H1 (cell line): ENCODE data around the gene FTSJ3. TPM values are rescaled to one million over a fixed set of nuclear protein-coding genes. Genes with fewer than 3 reads are reported as not detected.

Experiments
- EZH2 ChIP-seq: fragments of 200-600 bp; sonication (generic); IDR thresholded peaks from 2 replicates; pipeline ENCODE4 v1.7.1; 2012; ENCODE audit warnings: low read depth, mild to moderate bottlenecking, moderate library complexity, low read length, inconsistent platforms; ENCODE audit not compliant: severe bottlenecking
- JUN ChIP-seq: IDR thresholded peaks from 2 replicates; pipeline ENCODE4 v1.6.1; 2011; ENCODE audit warnings: low read depth, mild to moderate bottlenecking, improper control_type of control experiment, low read length
- NRF1 ChIP-seq: IDR thresholded peaks from 2 replicates; pipeline ENCODE4 v1.6.1; 2011; ENCODE audit warnings: mild to moderate bottlenecking, low read depth, low read length, improper control_type of control experiment
- polyA plus RNA-seq, 7 experiments: library from polyadenylated mRNA; depleted of rRNA in 3 of 7; stranded (reverse) in 5 of 7; unstranded in 2 of 7; fragments of >200 nt in 5 of 7; fragments of 200-250 nt in 2 of 7; gene quantifications; 1 replicate in 5 of 7; 2 replicates in 1 of 7; 4 replicates in 1 of 7; pipeline versions ENCODE4 v1.2.1 to v1.2.3, GENCODE V29; 2011 to 2013; ENCODE audit warnings: missing spikeins in 2 of 7, mixed read lengths in 2 of 7
- total RNA-seq: library from RNA; stranded (reverse); fragmentation: NEBNext Ultra II Directional; extraction: Animal tissue kit (Norgen Biotek cat#: 25700); gene quantifications from 2 replicates; pipeline ENCODE4 v1.2.1, GENCODE V29; 2021
- TF ChIP-seq, protein P1 (sequence below): fragments of 300-600 bp; sonication (generic); IDR thresholded peaks from 2 replicates; pipeline ENCODE4 v1.7.1; 2012; ENCODE audit warnings: low read length, moderate library complexity, mild to moderate bottlenecking, inconsistent platforms; ENCODE audit not compliant: insufficient replicate concordance

The FTSJ3 gene
- total and polyA plus RNA-seq, 2 of the 8 experiments (the other 6 are each of a cell fraction or from before 2014, with no cell fraction given) = 42.7 to 77.2 TPM

DNA sequence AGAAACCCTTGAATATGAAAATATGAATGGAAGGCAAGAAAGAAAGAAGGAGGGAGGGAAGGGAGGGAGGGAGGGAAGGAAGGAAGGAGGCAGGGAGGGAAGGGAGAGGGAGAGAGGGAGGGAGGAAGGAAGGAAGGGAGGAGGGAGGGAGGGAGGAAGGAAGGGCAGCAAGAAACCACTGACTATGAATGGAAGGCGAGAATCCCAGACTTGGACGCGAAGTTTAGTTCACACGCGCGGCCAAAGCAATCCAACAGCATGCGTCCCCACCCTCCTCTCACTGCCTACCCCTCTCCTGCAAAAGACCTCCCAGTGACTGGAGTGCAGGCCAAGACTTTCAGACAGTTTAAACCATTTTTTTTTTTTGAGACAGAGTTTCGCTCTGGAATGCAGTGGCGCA, 22.9 kb upstream of the FTSJ3 start (continued):
- TF ChIP-seq, protein P1, sequence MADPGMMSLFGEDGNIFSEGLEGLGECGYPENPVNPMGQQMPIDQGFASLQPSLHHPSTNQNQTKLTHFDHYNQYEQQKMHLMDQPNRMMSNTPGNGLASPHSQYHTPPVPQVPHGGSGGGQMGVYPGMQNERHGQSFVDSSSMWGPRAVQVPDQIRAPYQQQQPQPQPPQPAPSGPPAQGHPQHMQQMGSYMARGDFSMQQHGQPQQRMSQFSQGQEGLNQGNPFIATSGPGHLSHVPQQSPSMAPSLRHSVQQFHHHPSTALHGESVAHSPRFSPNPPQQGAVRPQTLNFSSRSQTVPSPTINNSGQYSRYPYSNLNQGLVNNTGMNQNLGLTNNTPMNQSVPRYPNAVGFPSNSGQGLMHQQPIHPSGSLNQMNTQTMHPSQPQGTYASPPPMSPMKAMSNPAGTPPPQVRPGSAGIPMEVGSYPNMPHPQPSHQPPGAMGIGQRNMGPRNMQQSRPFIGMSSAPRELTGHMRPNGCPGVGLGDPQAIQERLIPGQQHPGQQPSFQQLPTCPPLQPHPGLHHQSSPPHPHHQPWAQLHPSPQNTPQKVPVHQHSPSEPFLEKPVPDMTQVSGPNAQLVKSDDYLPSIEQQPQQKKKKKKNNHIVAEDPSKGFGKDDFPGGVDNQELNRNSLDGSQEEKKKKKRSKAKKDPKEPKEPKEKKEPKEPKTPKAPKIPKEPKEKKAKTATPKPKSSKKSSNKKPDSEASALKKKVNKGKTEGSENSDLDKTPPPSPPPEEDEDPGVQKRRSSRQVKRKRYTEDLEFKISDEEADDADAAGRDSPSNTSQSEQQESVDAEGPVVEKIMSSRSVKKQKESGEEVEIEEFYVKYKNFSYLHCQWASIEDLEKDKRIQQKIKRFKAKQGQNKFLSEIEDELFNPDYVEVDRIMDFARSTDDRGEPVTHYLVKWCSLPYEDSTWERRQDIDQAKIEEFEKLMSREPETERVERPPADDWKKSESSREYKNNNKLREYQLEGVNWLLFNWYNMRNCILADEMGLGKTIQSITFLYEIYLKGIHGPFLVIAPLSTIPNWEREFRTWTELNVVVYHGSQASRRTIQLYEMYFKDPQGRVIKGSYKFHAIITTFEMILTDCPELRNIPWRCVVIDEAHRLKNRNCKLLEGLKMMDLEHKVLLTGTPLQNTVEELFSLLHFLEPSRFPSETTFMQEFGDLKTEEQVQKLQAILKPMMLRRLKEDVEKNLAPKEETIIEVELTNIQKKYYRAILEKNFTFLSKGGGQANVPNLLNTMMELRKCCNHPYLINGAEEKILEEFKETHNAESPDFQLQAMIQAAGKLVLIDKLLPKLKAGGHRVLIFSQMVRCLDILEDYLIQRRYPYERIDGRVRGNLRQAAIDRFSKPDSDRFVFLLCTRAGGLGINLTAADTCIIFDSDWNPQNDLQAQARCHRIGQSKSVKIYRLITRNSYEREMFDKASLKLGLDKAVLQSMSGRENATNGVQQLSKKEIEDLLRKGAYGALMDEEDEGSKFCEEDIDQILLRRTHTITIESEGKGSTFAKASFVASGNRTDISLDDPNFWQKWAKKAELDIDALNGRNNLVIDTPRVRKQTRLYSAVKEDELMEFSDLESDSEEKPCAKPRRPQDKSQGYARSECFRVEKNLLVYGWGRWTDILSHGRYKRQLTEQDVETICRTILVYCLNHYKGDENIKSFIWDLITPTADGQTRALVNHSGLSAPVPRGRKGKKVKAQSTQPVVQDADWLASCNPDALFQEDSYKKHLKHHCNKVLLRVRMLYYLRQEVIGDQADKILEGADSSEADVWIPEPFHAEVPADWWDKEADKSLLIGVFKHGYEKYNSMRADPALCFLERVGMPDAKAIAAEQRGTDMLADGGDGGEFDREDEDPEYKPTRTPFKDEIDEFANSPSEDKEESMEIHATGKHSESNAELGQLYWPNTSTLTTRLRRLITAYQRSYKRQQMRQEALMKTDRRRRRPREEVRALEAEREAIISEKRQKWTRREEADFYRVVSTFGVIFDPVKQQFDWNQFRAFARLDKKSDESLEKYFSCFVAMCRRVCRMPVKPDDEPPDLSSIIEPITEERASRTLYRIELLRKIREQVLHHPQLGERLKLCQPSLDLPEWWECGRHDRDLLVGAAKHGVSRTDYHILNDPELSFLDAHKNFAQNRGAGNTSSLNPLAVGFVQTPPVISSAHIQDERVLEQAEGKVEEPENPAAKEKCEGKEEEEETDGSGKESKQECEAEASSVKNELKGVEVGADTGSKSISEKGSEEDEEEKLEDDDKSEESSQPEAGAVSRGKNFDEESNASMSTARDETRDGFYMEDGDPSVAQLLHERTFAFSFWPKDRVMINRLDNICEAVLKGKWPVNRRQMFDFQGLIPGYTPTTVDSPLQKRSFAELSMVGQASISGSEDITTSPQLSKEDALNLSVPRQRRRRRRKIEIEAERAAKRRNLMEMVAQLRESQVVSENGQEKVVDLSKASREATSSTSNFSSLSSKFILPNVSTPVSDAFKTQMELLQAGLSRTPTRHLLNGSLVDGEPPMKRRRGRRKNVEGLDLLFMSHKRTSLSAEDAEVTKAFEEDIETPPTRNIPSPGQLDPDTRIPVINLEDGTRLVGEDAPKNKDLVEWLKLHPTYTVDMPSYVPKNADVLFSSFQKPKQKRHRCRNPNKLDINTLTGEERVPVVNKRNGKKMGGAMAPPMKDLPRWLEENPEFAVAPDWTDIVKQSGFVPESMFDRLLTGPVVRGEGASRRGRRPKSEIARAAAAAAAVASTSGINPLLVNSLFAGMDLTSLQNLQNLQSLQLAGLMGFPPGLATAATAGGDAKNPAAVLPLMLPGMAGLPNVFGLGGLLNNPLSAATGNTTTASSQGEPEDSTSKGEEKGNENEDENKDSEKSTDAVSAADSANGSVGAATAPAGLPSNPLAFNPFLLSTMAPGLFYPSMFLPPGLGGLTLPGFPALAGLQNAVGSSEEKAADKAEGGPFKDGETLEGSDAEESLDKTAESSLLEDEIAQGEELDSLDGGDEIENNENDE = no peak
- TF ChIP-seq JUN (no peak), NRF1 (no peak), EZH2 (no peak)
